Smooth muscle cell (in vitro differentiated cells): Measurements from ENCODE around the gene RNF144A. TPM values are rescaled to one million over a fixed set of nuclear protein-coding genes. Genes with fewer than 3 reads are reported as not detected.

Source experiments
- DNase-seq: peaks from one replicate; lab custom pipeline; 2025; ENCODE audit not compliant: unreplicated experiment; lab: John Stamatoyannopoulos, UW
- H2AFZ ChIP-seq: fragments of 200-600 bp; sonication (generic); 2 replicates; pipeline ENCODE4 v1.6.0; 2016; ENCODE audit warnings: antibody characterized with exemption, low read depth, mild to moderate bottlenecking
- H3F3A ChIP-seq: fragments of 200-600 bp; sonication (generic); 2 replicates; pipeline ENCODE4 v1.6.0; 2017; ENCODE audit warnings: antibody characterized with exemption, low read depth
- H3K27ac ChIP-seq: fragments of 200-600 bp; sonication (generic); 2 replicates; pipeline ENCODE4 v1.5.1; 2016; ENCODE audit warnings: low read depth, mild to moderate bottlenecking
- H3K27me3 ChIP-seq: fragments of 200-600 bp; sonication (generic); 2 replicates; pipeline ENCODE4 v1.6.1; 2016; ENCODE audit warnings: low read depth, mild to moderate bottlenecking
- H3K36me3 ChIP-seq: fragments of 200-600 bp; sonication (generic); 2 replicates; pipeline ENCODE4 v1.5.1; 2016; ENCODE audit warnings: low read depth
- H3K4me1 ChIP-seq: fragments of 200-600 bp; sonication (generic); 2 replicates; pipeline ENCODE4 v1.5.1; 2016; ENCODE audit warnings: low read depth
- H3K4me2 ChIP-seq: fragments of 200-600 bp; sonication (generic); 2 replicates; pipeline ENCODE4 v1.6.0; 2016; ENCODE audit warnings: mild to moderate bottlenecking
- H3K4me3 ChIP-seq: fragments of 200-600 bp; sonication (generic); 2 replicates; pipeline ENCODE4 v1.5.1; 2016; ENCODE audit warnings: mild to moderate bottlenecking
- H3K79me2 ChIP-seq: fragments of 200-600 bp; sonication (generic); 2 replicates; pipeline ENCODE4 v1.6.0; 2016; ENCODE audit warnings: low read depth, mild to moderate bottlenecking
- H3K9ac ChIP-seq: fragments of 200-600 bp; sonication (generic); 2 replicates; pipeline ENCODE4 v1.6.0; 2016; ENCODE audit warnings: low read depth
- H3K9me3 ChIP-seq: fragments of 200-600 bp; sonication (generic); replicated peaks from 2 replicates; pipeline ENCODE4 v1.5.1; 2016; ENCODE audit warnings: low read depth
- H4K20me1 ChIP-seq: fragments of 200-600 bp; sonication (generic); 2 replicates; pipeline ENCODE4 v1.6.0; 2016; ENCODE audit warnings: low read depth
- CTCF ChIP-seq: fragments of 200-600 bp; sonication (generic); IDR thresholded peaks from 2 replicates; pipeline ENCODE4 v1.5.1; 2017; ENCODE audit warnings: borderline replicate concordance, mild to moderate bottlenecking, antibody characterized with exemption; ENCODE audit not compliant: insufficient read depth, poor library complexity, severe bottlenecking
- WGBS: methylation state at CpG from one replicate; pipeline ENCODE4 v1.1.7; 2016; ENCODE audit warnings: low lambda C conversion rate; 5-methylcytosine and 5-hydroxymethylcytosine counted together
- polyA plus RNA-seq: library from polyadenylated mRNA; unstranded; fragments of >200 nt; fragmentation: Nextera tagmentation; extraction: Ambion mirVana; gene quantifications from 2 replicates; pipeline ENCODE4 v1.2.1, GENCODE V29; 2016
- total RNA-seq: library from RNA; depleted of rRNA; stranded (reverse); fragments of >200 nt; gene quantifications from 2 replicates; pipeline ENCODE4 v1.2.3, GENCODE V29; 2014

The RNF144A gene
- total and polyA plus RNA-seq, 2 experiments from 2014 or later = 10.0 to 23.3 TPM

- Histone ChIP-seq H3K9ac (no peak overlapping the region), H3K4me3 (no peak overlapping the region), H3F3A (no peaks in the 10 kb centered on the region), H3K27me3 (no peaks in the 10 kb centered on the region), H3K4me2 (no peak overlapping the region), H3K9me3 (no peaks in the 10 kb centered on the region), H2AFZ (no peak overlapping the region), H3K4me1 (no peaks in the 10 kb centered on the region), H4K20me1 (peaks cover 57% of the 10 kb centered on the region), H3K27ac (no peak overlapping the region), H3K36me3 (no peaks in the 10 kb centered on the region), H3K79me2 (no peaks in the 10 kb centered on the region)
- DNase-seq = no peak
- WGBS = 91% methylated on average over 4 of the region's 4 CpGs
- TF ChIP-seq CTCF = no peak
Measured at GRCh38 chr2:6930923-6931647, 13.9 kb downstream of the RNF144A start.

- Histone ChIP-seq H3K4me1 (no peaks in the 10 kb centered on the region), H3K9me3 (no peaks in the 10 kb centered on the region), H3K79me2 (no peaks in the 10 kb centered on the region), H2AFZ (no peak overlapping the region), H3F3A (no peaks in the 10 kb centered on the region), H3K27me3 (no peaks in the 10 kb centered on the region), H3K9ac (no peak overlapping the region), H3K4me2 (no peak overlapping the region), H3K4me3 (no peak overlapping the region), H4K20me1 (peaks cover 56% of the 10 kb centered on the region), H3K36me3 (no peaks in the 10 kb centered on the region), H3K27ac (no peak overlapping the region)
- 90% methylated on average over 1 of the region's 1 CpG for WGBS
- DNase-seq = no peak
- no peak for TF ChIP-seq CTCF
Measured at GRCh38 chr2:6931753-6932152, 14.5 kb downstream of the RNF144A start.

- WGBS = 96% methylated on average over 1 of the region's 1 CpG
- Histone ChIP-seq H3K36me3 (no peaks in the 10 kb centered on the region), H3K4me2 (no peak overlapping the region), H3K9ac (no peak overlapping the region), H3K4me3 (no peak overlapping the region), H3K4me1 (no peaks in the 10 kb centered on the region), H3K27ac (no peak overlapping the region), H4K20me1 (peaks cover 56% of the 10 kb centered on the region), H3K79me2 (no peaks in the 10 kb centered on the region), H3F3A (no peaks in the 10 kb centered on the region), H3K27me3 (no peaks in the 10 kb centered on the region), H3K9me3 (no peaks in the 10 kb centered on the region), H2AFZ (no peak overlapping the region)
- no peak for TF ChIP-seq CTCF
- DNase-seq = no peak
Measured at GRCh38 chr2:6932206-6932605, 15.0 kb downstream of the RNF144A start.

- Histone ChIP-seq H3K9ac (no peak overlapping the region), H2AFZ (no peak overlapping the region), H3K27me3 (no peaks in the 10 kb centered on the region), H3K9me3 (no peaks in the 10 kb centered on the region), H3K27ac (no peak overlapping the region), H3K4me2 (no peak overlapping the region), H3F3A (no peaks in the 10 kb centered on the region), H3K4me1 (no peaks in the 10 kb centered on the region), H4K20me1 (peaks cover 56% of the 10 kb centered on the region), H3K4me3 (no peak overlapping the region), H3K36me3 (no peaks in the 10 kb centered on the region), H3K79me2 (no peaks in the 10 kb centered on the region)
- no peak for DNase-seq
- 91% methylated on average over 7 of the region's 7 CpGs for WGBS
- no peak for TF ChIP-seq CTCF
Measured at GRCh38 chr2:6932828-6933227, 15.6 kb downstream of the RNF144A start.
